Spleen (tissue), 7 donors: ENCODE data around the gene FHIT.

ENCODE experiments used
- POLR2A ChIP-seq, 3 donors: fragments of 450-650 bp; IDR thresholded peaks; one replicate each; pipeline ENCODE4 v1.5.1; 2017; ENCODE audit warnings: antibody characterized with exemption in 3 of 3, mild to moderate bottlenecking in 1 of 3
- TF ChIP-seq, protein P1 (sequence below), 11 experiments: fragments of 200-600 bp in 7 of 11; fragments of 450-650 bp in 4 of 11; sonication (generic) in 4 of 11; IDR thresholded peaks in 8 of 11; conservative IDR thresholded peaks in 3 of 11; 1 replicate in 7 of 11; 2 replicates in 4 of 11; pipeline versions ENCODE4 v1.4.0 to v1.8.0; 2016 to 2021; ENCODE audit warnings: antibody characterized with exemption in 11 of 11, inconsistent platforms in 4 of 11, mild to moderate bottlenecking in 1 of 11
- donor health status: DM: no; HTN: no; CAD: no; lungs with moderate emphysema.
- donor health status: DM: no; HTN: no; CAD: no.
- donor health status: DM: no; HTN: no; CAD: no.

DNA sequence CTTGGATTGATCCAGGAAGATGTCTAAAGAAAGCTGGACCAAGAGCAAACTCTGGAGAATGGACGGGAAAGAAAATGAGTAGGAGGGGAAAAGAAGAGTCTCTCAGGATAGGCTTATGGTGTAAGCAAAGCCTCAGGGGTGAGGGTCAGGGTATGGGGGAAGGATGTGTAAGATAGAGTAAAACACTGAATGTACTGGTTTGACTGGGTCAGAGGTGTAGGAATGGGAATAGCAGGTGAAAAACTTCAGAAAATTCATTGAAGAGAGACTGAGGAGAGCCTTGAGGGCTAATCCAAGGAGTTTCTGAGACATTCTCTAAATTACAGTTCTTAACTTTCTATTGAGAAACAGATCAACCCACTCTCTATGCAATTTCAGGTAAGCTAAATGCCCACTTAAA lies 857.3 kb downstream of the FHIT start:
- TF ChIP-seq, protein P1, sequence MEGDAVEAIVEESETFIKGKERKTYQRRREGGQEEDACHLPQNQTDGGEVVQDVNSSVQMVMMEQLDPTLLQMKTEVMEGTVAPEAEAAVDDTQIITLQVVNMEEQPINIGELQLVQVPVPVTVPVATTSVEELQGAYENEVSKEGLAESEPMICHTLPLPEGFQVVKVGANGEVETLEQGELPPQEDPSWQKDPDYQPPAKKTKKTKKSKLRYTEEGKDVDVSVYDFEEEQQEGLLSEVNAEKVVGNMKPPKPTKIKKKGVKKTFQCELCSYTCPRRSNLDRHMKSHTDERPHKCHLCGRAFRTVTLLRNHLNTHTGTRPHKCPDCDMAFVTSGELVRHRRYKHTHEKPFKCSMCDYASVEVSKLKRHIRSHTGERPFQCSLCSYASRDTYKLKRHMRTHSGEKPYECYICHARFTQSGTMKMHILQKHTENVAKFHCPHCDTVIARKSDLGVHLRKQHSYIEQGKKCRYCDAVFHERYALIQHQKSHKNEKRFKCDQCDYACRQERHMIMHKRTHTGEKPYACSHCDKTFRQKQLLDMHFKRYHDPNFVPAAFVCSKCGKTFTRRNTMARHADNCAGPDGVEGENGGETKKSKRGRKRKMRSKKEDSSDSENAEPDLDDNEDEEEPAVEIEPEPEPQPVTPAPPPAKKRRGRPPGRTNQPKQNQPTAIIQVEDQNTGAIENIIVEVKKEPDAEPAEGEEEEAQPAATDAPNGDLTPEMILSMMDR (IDR thresholded peaks at IDR 0.05 in 8 of 11, conservative IDR thresholded peaks at IDR 0.05 in 3 of 11) = no peak
- TF ChIP-seq POLR2A (IDR thresholded peaks at IDR 0.05) = no peak
